ENCODE results near the gene AATK. TPM values are rescaled to one million over a fixed set of nuclear protein-coding genes. Genes with fewer than 3 reads are reported as not detected.

Gene AATK
- total RNA-seq, 2 donors from 2014 or later = 29.1 to 42.2 TPM

DNA sequence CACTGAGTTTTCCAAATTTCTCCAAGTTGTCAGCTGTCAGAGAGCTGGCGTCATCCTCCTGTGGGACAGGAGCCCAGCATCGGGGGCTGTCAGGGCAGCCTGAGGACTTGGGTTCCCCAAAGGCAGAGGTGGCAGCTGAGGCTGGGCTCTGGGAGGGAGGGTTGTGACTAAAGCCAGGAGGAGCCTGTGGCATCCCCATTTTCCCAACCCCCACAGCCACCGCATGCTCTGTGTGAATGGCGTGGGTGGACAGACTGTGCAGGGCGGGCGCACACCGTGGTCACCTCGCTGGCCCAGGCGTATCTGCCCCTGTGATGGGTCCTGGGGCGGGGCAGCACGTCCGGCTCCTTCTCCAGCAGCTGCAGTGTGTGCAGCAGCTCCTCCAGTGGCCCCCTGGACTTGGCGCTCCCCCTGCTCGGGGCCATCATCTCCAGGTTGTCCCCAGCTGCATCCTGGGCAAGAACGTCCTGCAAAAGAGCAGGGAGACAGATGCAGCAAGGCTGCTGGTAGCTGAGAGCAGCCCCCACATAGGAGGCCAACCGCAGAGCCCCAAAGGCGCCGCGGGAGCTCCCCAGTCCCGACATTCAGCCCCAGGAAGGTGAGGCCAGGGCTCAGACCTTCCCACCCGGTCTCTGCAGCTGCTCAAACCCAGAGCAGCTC, 31.9 kb upstream of the AATK start:
- H3K4me3 ChIP-seq = no peak overlapping the region
- H3K27ac ChIP-seq = no peak overlapping the region
- TF ChIP-seq, protein P1, sequence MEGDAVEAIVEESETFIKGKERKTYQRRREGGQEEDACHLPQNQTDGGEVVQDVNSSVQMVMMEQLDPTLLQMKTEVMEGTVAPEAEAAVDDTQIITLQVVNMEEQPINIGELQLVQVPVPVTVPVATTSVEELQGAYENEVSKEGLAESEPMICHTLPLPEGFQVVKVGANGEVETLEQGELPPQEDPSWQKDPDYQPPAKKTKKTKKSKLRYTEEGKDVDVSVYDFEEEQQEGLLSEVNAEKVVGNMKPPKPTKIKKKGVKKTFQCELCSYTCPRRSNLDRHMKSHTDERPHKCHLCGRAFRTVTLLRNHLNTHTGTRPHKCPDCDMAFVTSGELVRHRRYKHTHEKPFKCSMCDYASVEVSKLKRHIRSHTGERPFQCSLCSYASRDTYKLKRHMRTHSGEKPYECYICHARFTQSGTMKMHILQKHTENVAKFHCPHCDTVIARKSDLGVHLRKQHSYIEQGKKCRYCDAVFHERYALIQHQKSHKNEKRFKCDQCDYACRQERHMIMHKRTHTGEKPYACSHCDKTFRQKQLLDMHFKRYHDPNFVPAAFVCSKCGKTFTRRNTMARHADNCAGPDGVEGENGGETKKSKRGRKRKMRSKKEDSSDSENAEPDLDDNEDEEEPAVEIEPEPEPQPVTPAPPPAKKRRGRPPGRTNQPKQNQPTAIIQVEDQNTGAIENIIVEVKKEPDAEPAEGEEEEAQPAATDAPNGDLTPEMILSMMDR (IDR thresholded peaks at IDR 0.05) = no peak
- TF ChIP-seq POLR2A (IDR thresholded peaks at IDR 0.05) = no peak
- ATAC-seq (no peak), DNase-seq (no peak)
- intact Hi-C loops (cut with DNase I) = loop anchor here (5.0 kb wide), 1 partner anchor 56 kb away; no protein-coding TSS in a partner anchor
- H3K27me3 ChIP-seq = no peaks in the 10 kb centered on the region
- H3K9me3 ChIP-seq = no peaks in the 10 kb centered on the region
- H3K36me3 ChIP-seq (replicated peaks in 1 of 2; ENCODE audit: insufficient read depth in 1 of 2, low read depth in 2 of 2) = no peaks in the 10 kb centered on the region
- WGBS, 2 donors = 86 to 100% methylated on average over 2 to 14 of the region's 21 CpGs
- peaks cover 9% of the 10 kb centered on the region for H3K4me1 ChIP-seq

DNA sequence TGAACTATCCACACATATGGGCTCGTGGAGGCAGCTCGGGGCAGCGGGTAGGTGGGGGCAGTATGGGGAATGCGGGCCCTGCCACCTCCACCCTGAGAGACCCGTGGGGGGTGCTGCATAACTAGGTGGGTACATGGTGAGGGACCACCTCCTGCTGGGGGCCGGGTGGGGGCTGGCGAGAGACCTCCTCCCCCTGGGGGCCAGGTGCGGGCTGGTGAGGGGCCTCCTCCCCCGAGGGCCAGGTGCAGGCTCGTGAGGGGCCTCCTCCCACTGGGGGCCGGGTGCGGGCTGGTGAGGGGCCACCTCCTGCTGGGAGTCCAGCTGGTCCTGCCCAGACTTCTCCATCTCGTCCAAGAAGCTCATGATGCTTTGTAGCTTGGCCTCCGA, 31.4 kb upstream of the AATK start:
- H3K27me3 ChIP-seq = no peaks in the 10 kb centered on the region
- H3K4me3 ChIP-seq = no peak overlapping the region
- ATAC-seq = no peak
- no peaks in the 10 kb centered on the region for H3K36me3 ChIP-seq (replicated peaks in 1 of 2; ENCODE audit: insufficient read depth in 1 of 2, low read depth in 2 of 2)
- 83 to 100% methylated on average over 1 to 6 of the region's 14 CpGs for WGBS, 2 donors
- intact Hi-C loops (cut with DNase I) = loop anchor here (5.0 kb wide), 1 partner anchor 55 kb away; no protein-coding TSS in a partner anchor
- no peak for DNase-seq
- no peak overlapping the region for H3K27ac ChIP-seq
- no peaks in the 10 kb centered on the region for H3K9me3 ChIP-seq
- H3K4me1 ChIP-seq = peaks cover 9% of the 10 kb centered on the region
- TF ChIP-seq, protein P1 (IDR thresholded peaks at IDR 0.05) = no peak
- TF ChIP-seq POLR2A (IDR thresholded peaks at IDR 0.05) = no peak

DNA sequence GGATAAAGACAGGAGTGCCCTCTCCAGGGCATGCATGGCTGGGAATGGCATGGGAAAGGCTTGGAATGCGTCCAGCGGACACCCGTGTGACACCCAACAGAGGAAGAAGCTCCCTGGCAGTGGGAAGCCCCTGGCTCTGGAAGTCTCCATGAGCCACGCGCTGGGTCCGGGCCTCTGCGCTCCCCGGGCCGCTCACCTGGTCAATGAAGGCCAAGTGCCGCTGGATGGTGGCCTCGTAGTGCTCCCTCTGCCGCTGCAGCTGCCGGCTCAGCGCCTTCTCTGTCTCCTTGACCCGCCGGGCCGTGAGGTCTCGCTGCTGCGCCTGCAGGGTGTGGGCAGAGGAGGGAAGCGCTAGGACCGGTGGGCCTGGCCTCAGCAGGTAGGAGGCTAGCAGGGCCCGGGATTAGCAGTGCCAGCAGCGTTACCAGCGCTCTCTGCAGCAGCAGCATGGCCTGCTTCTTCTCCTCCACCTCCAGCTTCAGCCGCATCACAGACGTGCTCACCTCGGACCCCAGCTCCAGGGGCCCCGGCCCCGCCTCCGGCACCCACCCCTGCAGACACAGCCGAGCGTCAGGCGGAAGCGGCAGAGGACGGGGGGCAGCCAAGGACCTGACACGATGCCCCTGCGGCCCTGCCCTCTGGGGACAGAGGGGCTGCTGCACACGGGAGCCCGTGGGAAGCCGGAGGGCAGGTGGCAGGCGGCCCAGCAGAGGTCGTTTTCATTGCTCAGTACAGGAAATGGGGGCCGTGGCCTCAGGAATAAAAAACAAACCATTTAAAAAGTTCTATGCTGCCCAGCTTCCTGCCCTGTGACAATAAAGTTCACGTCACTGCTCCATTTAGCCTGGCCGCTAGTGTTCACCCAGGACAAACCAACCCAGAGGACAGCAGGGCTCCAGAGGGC, 30.7 kb upstream of the AATK start:
- Histone ChIP-seq H3K27me3 (no peaks in the 10 kb centered on the region), H3K4me1 (peaks cover 9% of the 10 kb centered on the region), H3K27ac (no peak overlapping the region), H3K9me3 (no peaks in the 10 kb centered on the region), H3K36me3 (replicated peaks in 1 of 2; ENCODE audit: insufficient read depth in 1 of 2, low read depth in 2 of 2) (no peaks in the 10 kb centered on the region), H3K4me3 (no peak overlapping the region)
- DNase-seq = no peak
- TF ChIP-seq POLR2A (IDR thresholded peaks at IDR 0.05) = no peak
- TF ChIP-seq, protein P1 (IDR thresholded peaks at IDR 0.05) = no peak
- 89 to 90% methylated on average over 15 to 45 of the region's 45 CpGs for WGBS, 2 donors
- intact Hi-C loops (cut with DNase I) = loop anchor here (5.0 kb wide), 1 partner anchor 54 kb away; no protein-coding TSS in a partner anchor
- no peak for ATAC-seq

DNA sequence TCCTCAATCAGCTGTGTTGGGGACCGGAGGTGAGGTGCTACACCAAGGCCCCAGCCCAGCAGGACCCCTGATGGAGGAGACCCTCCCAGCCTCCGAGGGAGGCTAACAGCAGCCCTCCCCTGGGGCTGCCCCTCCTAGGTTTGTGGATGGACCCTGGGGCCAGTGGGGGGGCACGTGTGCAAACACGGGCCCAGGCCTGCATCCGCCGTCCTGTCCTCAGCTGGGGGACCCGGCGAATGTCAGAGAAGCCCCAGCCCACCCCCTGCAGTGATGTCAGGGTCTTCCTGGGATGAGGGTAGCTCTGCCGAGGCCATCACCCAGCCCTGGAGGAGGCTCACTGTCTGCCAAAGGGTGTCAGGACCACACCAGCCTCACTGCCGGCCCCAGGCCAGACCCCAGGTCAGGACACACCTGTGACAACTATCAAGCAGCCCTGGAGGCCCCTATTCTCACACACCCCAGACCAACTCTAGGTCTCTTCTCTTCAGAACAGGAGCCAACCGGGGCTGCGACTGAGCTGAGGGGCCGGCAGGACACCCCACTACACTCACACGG, 30.0 kb upstream of the AATK start:
- H3K9me3 ChIP-seq = no peaks in the 10 kb centered on the region
- intact Hi-C loops (cut with DNase I) = loop anchor here (5.0 kb wide), 1 partner anchor 54 kb away; no protein-coding TSS in a partner anchor
- no peak overlapping the region for H3K27ac ChIP-seq
- 83 to 89% methylated on average over 3 to 12 of the region's 14 CpGs for WGBS, 2 donors
- peaks cover 8% of the 10 kb centered on the region for H3K4me1 ChIP-seq
- no peaks in the 10 kb centered on the region for H3K27me3 ChIP-seq
- no peak overlapping the region for H3K4me3 ChIP-seq
- DNase-seq (no peak), ATAC-seq (no peak)
- TF ChIP-seq, protein P1 (IDR thresholded peaks at IDR 0.05) = no peak
- no peak for TF ChIP-seq POLR2A (IDR thresholded peaks at IDR 0.05)
- no peaks in the 10 kb centered on the region for H3K36me3 ChIP-seq (replicated peaks in 1 of 2; ENCODE audit: insufficient read depth in 1 of 2, low read depth in 2 of 2)
